Endothelial cell of umbilical vein (primary cell): ENCODE results near the gene ARRB1. TPM values are rescaled to one million over a fixed set of nuclear protein-coding genes. Genes with fewer than 3 reads are reported as not detected.
A peak's percentile ranks its signal among the peaks of the same experiment; 100 is the strongest.

Experiments used
- BruUV-seq: library from RNA; stranded (reverse); fragments of 400-500 nt; replicated peaks from 2 replicates; lab custom pipeline; 2021; lab: Mats Ljungman, UMichigan
- CTCF ChIA-PET: fragments of 300-600, 350-600 bp; sonication (Branson Sonifier 250); formaldehyde crosslinking; loops from one replicate; lab custom pipeline; 2021; ENCODE audit warnings: antibody characterized with exemption, inconsistent platforms; lab: Charles Lee
- POLR2A ChIA-PET: fragments of 300-600, 350-600 bp; sonication (Branson Sonifier 250); formaldehyde crosslinking; loops from one replicate; lab custom pipeline; 2021; ENCODE audit warnings: antibody characterized with exemption, inconsistent platforms; lab: Charles Lee
- DNase-seq: peaks from one replicate; pipeline ENCODE4 v3.0.0-alpha.2; 2011; ENCODE audit warnings: low read depth, low spot score
- FAIRE-seq: peaks from 2 replicates; lab custom pipeline; 2011; peaks lifted over from hg19 to GRCh38; lab: Jason Lieb, UNC
- H2AFZ ChIP-seq: 2 replicates; pipeline ENCODE4 v1.6.0; 2012; ENCODE audit warnings: low read depth, low read length, control low read depth, inconsistent platforms
- H3K27ac ChIP-seq: 2 replicates; pipeline ENCODE4 v1.5.1; 2011; ENCODE audit warnings: low read depth, mild to moderate bottlenecking, control low read depth, low read length, moderate library complexity; ENCODE audit not compliant: insufficient read depth
- H3K27me3 ChIP-seq, 2 experiments: 2 replicates each; pipeline versions ENCODE4 v1.6.0 to v1.6.1; 2011; ENCODE audit warnings: low read length in 2 of 2, mixed read lengths in 1 of 2; ENCODE audit not compliant: control insufficient read depth in 2 of 2, insufficient read depth in 2 of 2
- H3K36me3 ChIP-seq, 2 experiments: 2 replicates in 1 of 2; 3 replicates in 1 of 2; pipeline ENCODE4 v1.5.1; 2011; ENCODE audit warnings: low read length in 2 of 2, mild to moderate bottlenecking in 1 of 2, moderate library complexity in 1 of 2; ENCODE audit not compliant: control insufficient read depth in 2 of 2, insufficient read depth in 2 of 2; ENCODE audit errors: extremely low read depth in 1 of 2
- H3K4me1 ChIP-seq: 3 replicates; pipeline ENCODE4 v1.5.1; 2011; ENCODE audit warnings: mild to moderate bottlenecking, low read length; ENCODE audit not compliant: control insufficient read depth, insufficient read depth; ENCODE audit errors: extremely low read depth
- H3K4me2 ChIP-seq: 2 replicates; pipeline ENCODE4 v1.6.1; 2011; ENCODE audit warnings: low read length, control low read depth, mixed read lengths; ENCODE audit not compliant: insufficient read depth
- H3K4me3 ChIP-seq, 3 experiments: fragments of 200-600 bp in 1 of 3; sonication (generic), shearing (Covaris generic) in 1 of 3; replicated peaks in 1 of 3; 2 replicates each; pipeline ENCODE4 v1.5.1; 2011 to 2016; ENCODE audit warnings: control low read depth in 3 of 3, low read length in 3 of 3, mild to moderate bottlenecking in 2 of 3, inconsistent platforms in 1 of 3, low read depth in 1 of 3, moderate library complexity in 1 of 3; ENCODE audit not compliant: insufficient read depth in 1 of 3
- H3K79me2 ChIP-seq: 2 replicates; pipeline ENCODE4 v1.6.0; 2012; ENCODE audit warnings: low read length, inconsistent platforms; ENCODE audit not compliant: control insufficient read depth, insufficient read depth
- H3K9ac ChIP-seq: replicated peaks from 2 replicates; pipeline ENCODE3; 2011; ENCODE audit warnings: low read length, control low read depth; ENCODE audit not compliant: insufficient read depth; ENCODE audit errors: extremely low read depth
- H3K9me1 ChIP-seq: replicated peaks from 3 replicates; pipeline ENCODE4 v1.6.0; 2011; ENCODE audit warnings: mild to moderate bottlenecking, low read length; ENCODE audit not compliant: control insufficient read depth, insufficient read depth; ENCODE audit errors: extremely low read depth
- H3K9me3 ChIP-seq: replicated peaks from 2 replicates; pipeline ENCODE4 v1.5.1; 2012; ENCODE audit warnings: low read length, inconsistent platforms; ENCODE audit not compliant: control insufficient read depth, insufficient read depth
- H4K20me1 ChIP-seq: replicated peaks from 2 replicates; pipeline ENCODE3; 2011; ENCODE audit warnings: mild to moderate bottlenecking, low read length; ENCODE audit not compliant: control insufficient read depth, insufficient read depth; ENCODE audit errors: extremely low read depth
- EZH2 ChIP-seq: IDR thresholded peaks from 2 replicates; pipeline ENCODE4 v1.6.1; 2012; ENCODE audit warnings: borderline replicate concordance, low read depth, mild to moderate bottlenecking, moderate library complexity, low read length, inconsistent platforms; ENCODE audit not compliant: severe bottlenecking
- FOS ChIP-seq: IDR thresholded peaks from 2 replicates; pipeline ENCODE4 v1.6.1; 2011; ENCODE audit warnings: mild to moderate bottlenecking, low read length, moderate library complexity, borderline replicate concordance; ENCODE audit not compliant: insufficient read depth
- GATA2 ChIP-seq: IDR thresholded peaks from 2 replicates; pipeline ENCODE4 v1.7.0; 2011; ENCODE audit warnings: low read depth, mild to moderate bottlenecking, moderate library complexity, mixed read lengths, low read length; ENCODE audit not compliant: insufficient read length, insufficient read depth
- MYC ChIP-seq: IDR thresholded peaks from one replicate; pipeline ENCODE4 v1.6.1; 2011; ENCODE audit warnings: mild to moderate bottlenecking, low read depth, low read length
- POLR2A ChIP-seq: IDR thresholded peaks from 2 replicates; pipeline ENCODE4 v1.6.1; 2012; ENCODE audit warnings: low read depth, mild to moderate bottlenecking, control low read depth, low read length
- POLR2AphosphoS5 ChIP-seq: IDR thresholded peaks from 2 replicates; pipeline ENCODE4 v1.6.1; 2012; ENCODE audit warnings: low read depth, mild to moderate bottlenecking, control low read depth, low read length, moderate library complexity; ENCODE audit not compliant: insufficient read depth
- dilution Hi-C: fragments of 300-500 bp; cut with MboI; formaldehyde crosslinking; loops from one replicate; pipeline ENCODE4 v1.15.0; 2019; ENCODE audit warnings: low sequenced_read_pairs; ENCODE audit not compliant: extremely low pct_ligation_motif_present
- intact Hi-C: fragments of 100-400 bp; cut with micrococcal nuclease; formaldehyde crosslinking; loops from one replicate; pipeline ENCODE4 v1.10.0; 2022
- polyA plus RNA-seq, 4 experiments: library from polyadenylated mRNA; depleted of rRNA in 3 of 4; stranded (reverse) in 3 of 4; unstranded in 1 of 4; fragments of >200 nt; gene quantifications; 2 replicates each; pipeline versions ENCODE4 v1.2.1 to v1.2.3, GENCODE V29; 2011 to 2012; ENCODE audit warnings: missing spikeins in 1 of 4
- total RNA-seq: library from RNA; stranded (reverse); gene quantifications from 2 replicates; pipeline ENCODE4 v1.2.3, GENCODE V29; 2021
- TF ChIP-seq, protein P1 (sequence below), 2 donors: IDR thresholded peaks; 1 replicate in 1 of 2; 2 replicates in 1 of 2; pipeline ENCODE4 v1.5.1; 2011; ENCODE audit warnings: low read length in 2 of 2, mild to moderate bottlenecking in 2 of 2, moderate library complexity in 2 of 2, control low read depth in 1 of 2, inconsistent platforms in 1 of 2, low read depth in 1 of 2; ENCODE audit not compliant: insufficient read depth in 1 of 2; ENCODE audit errors: extremely low read depth in 1 of 2
- TF ChIP-seq, protein P2 (sequence below): IDR thresholded peaks from 2 replicates; pipeline ENCODE4 v1.6.1; 2011; ENCODE audit not compliant: insufficient read depth, insufficient read length

The ARRB1 gene
- total and polyA plus RNA-seq, 2 donors (not counting 3 experiments of a cell fraction or from before 2014, with no cell fraction given) = 63.9 to 92.6 TPM

DNA sequence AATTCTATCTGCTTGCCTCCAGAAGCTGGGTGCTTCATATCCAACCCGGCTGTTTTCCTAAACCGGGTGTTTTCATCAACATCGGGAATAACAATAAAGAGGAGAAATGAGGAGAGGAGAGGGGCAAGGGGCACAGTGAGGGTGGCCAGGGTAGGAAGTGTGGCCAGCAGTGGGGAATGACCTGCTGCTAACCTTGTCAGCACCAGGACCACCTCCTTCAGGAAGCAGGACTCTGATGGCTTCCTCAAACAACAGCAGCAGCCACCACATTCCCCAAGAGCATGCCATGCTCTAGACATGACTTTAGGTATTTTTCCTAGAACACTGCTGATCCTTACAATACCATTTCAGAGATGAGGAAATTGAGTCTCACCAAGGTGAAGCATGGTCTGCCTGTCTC, 58.5 kb downstream of the ARRB1 start:
- no peak overlapping the region for H3K9ac ChIP-seq
- H2AFZ ChIP-seq = no peak overlapping the region
- BruUV-seq = no TSS peak
- peaks cover 1% of the 10 kb centered on the region for H3K79me2 ChIP-seq
- H3K4me1 ChIP-seq = peaks cover 15% of the 10 kb centered on the region
- H3K4me3 ChIP-seq = no peak overlapping the region
- TF ChIP-seq POLR2AphosphoS5 (peak; percentile 81), GATA2 (no peak), POLR2A (peak; percentile 53)
- TF ChIP-seq, protein P1, sequence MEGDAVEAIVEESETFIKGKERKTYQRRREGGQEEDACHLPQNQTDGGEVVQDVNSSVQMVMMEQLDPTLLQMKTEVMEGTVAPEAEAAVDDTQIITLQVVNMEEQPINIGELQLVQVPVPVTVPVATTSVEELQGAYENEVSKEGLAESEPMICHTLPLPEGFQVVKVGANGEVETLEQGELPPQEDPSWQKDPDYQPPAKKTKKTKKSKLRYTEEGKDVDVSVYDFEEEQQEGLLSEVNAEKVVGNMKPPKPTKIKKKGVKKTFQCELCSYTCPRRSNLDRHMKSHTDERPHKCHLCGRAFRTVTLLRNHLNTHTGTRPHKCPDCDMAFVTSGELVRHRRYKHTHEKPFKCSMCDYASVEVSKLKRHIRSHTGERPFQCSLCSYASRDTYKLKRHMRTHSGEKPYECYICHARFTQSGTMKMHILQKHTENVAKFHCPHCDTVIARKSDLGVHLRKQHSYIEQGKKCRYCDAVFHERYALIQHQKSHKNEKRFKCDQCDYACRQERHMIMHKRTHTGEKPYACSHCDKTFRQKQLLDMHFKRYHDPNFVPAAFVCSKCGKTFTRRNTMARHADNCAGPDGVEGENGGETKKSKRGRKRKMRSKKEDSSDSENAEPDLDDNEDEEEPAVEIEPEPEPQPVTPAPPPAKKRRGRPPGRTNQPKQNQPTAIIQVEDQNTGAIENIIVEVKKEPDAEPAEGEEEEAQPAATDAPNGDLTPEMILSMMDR (IDR thresholded peaks at IDR 0.05; ENCODE audit: extremely low read depth in 1 of 2, insufficient read depth in 1 of 2, low read depth in 1 of 2, low read length in 2 of 2) = no peak
- intact Hi-C loops = loop anchor here (1.0 to 2.0 kb wide), 3 partner anchors 13 to 35 kb away; no protein-coding TSS in a partner anchor
- no peaks in the 10 kb centered on the region for H3K9me1 ChIP-seq
- CTCF ChIA-PET = interaction anchor here (0.8 to 2.5 kb wide), 3 partner anchors 13 to 93 kb away, joined by 3 to 20 read pairs (median 3); no protein-coding TSS in a partner anchor
- FAIRE-seq = peak; percentile 86
- peak; percentile 87 for DNase-seq
- no peaks in the 10 kb centered on the region for H3K27me3 ChIP-seq
- no peak overlapping the region for H3K4me2 ChIP-seq
- H3K27ac ChIP-seq = no peak overlapping the region
- POLR2A ChIA-PET = no interaction called here
- no peaks in the 10 kb centered on the region for H3K9me3 ChIP-seq
- H3K36me3 ChIP-seq = peaks cover 0 to 14% of the 10 kb centered on the region in 2 experiments
- no peaks in the 10 kb centered on the region for H4K20me1 ChIP-seq
- dilution Hi-C loops = no loop called here

DNA sequence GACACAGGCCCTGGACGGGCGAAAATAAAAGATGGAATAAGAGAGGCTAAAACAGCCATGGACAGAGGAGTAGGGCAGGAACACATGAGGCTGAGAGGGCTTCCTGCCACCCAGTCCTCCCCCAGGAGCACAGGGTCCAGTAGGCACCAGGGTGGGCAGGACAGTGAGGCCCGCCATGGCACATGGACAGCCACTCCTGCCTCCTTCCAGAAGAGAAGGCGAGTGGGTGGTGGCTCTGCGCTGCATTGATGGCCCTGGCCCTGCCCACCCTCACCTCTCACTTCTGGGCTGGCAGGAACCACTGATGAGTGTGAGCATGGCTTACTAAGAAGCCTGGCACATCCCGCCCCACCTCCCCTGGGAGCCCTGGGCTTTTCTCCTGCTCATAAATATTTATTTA, 59.7 kb downstream of the ARRB1 start:
- Histone ChIP-seq H4K20me1 (no peaks in the 10 kb centered on the region), H3K9me3 (no peaks in the 10 kb centered on the region), H3K4me1 (peaks cover 15% of the 10 kb centered on the region), H3K4me2 (no peak overlapping the region), H3K9me1 (no peaks in the 10 kb centered on the region), H3K9ac (no peak overlapping the region), H3K79me2 (peaks cover 1% of the 10 kb centered on the region), H3K27me3 (no peaks in the 10 kb centered on the region), H3K4me3 (no peak overlapping the region), H3K27ac (no peak overlapping the region), H3K36me3 (peaks cover 0 to 22% of the 10 kb centered on the region in 2 experiments), H2AFZ (no peak overlapping the region)
- ChIA-PET POLR2A (no interaction called here), CTCF (interaction anchor here (2.5 to 2.6 kb wide), 2 partner anchors 11 to 12 kb away, joined by 14 to 20 read pairs; no protein-coding TSS in a partner anchor)
- intact Hi-C loops = loop anchor here (2.0 kb wide), 1 partner anchor 15 kb away; no protein-coding TSS in a partner anchor
- DNase-seq = no peak
- FAIRE-seq = no peak
- BruUV-seq = no TSS peak
- dilution Hi-C loops = no loop called here
- TF ChIP-seq MYC = no peak
- TF ChIP-seq FOS = no peak
- TF ChIP-seq GATA2 = no peak
- TF ChIP-seq POLR2AphosphoS5 = no peak
- TF ChIP-seq, protein P2, sequence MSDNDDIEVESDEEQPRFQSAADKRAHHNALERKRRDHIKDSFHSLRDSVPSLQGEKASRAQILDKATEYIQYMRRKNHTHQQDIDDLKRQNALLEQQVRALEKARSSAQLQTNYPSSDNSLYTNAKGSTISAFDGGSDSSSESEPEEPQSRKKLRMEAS = no peak
- TF ChIP-seq EZH2 = no peak
- TF ChIP-seq, protein P1 (IDR thresholded peaks at IDR 0.05; ENCODE audit: extremely low read depth in 1 of 2, insufficient read depth in 1 of 2, low read depth in 1 of 2, low read length in 2 of 2) = no peak
